AG10803 (cell line): ENCODE data around the gene TRIM44.

ENCODE experiments used
- DNase-seq: peaks from one replicate; pipeline ENCODE4 v3.0.0; 2010; ENCODE audit warnings: low read depth
- H3K4me3 ChIP-seq: 2 replicates; pipeline ENCODE4 v1.5.1; 2011; ENCODE audit warnings: mild to moderate bottlenecking, low read length, control low read depth
- CTCF ChIP-seq: conservative IDR thresholded peaks from 2 replicates; pipeline ENCODE4 v1.5.1; 2011; ENCODE audit warnings: mild to moderate bottlenecking, low read length, control low read depth, inconsistent platforms

Gene TRIM44

GRCh38 chr11:35804451-35805040 lies 142.0 kb downstream of the TRIM44 start:
- no peak for DNase-seq
- TF ChIP-seq CTCF = no peak
- no peak overlapping the region for H3K4me3 ChIP-seq

- no peak for DNase-seq
- no peak for TF ChIP-seq CTCF
- no peak overlapping the region for H3K4me3 ChIP-seq
These were observed 147.0 kb downstream of the TRIM44 start for GRCh38 chr11:35809561-35809960.

- no peak for TF ChIP-seq CTCF
- peak; percentile 40 for DNase-seq
- H3K4me3 ChIP-seq = no peak overlapping the region
These were observed 147.6 kb downstream of the TRIM44 start for GRCh38 chr11:35810045-35810645.

GRCh38 chr11:35811783-35812182 lies 149.2 kb downstream of the TRIM44 start:
- no peak for TF ChIP-seq CTCF
- H3K4me3 ChIP-seq = no peak overlapping the region
- DNase-seq = no peak

- no peak overlapping the region for H3K4me3 ChIP-seq
- no peak for DNase-seq
- no peak for TF ChIP-seq CTCF
These were observed 150.3 kb downstream of the TRIM44 start for GRCh38 chr11:35812828-35813227.

- TF ChIP-seq CTCF = no peak
- no peak for DNase-seq
- H3K4me3 ChIP-seq = no peak overlapping the region
These were observed 151.6 kb downstream of the TRIM44 start for GRCh38 chr11:35814081-35814695.

GRCh38 chr11:35814720-35815305 lies 152.2 kb downstream of the TRIM44 start:
- TF ChIP-seq CTCF = no peak
- H3K4me3 ChIP-seq = no peak overlapping the region

More at GRCh38 chr11:35814720-35815305, 152.2 kb downstream of the TRIM44 start:
- peak; percentile 15 for DNase-seq
